ENCODE results near the gene TAF3.

TAF3 gene

DNA sequence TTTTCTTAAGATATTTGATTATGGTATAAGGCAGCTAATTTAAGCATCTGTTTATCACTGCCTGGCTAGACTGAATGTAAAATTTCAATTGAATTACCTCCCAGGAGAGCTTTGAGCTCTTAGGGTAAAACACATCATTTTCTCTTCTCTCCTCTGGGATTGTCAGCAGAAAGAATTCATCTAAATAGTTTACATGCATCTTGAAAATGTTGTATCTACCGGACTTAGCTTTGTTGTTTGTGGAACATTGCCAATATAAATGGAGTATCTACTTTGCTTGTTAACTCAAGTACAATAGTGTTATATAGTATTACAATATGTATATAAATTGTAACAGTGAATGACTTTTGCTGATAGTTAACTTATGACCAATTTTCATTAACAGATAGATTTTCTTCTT lies 73.3 kb downstream of the TAF3 start:
- no peak overlapping the region for H3K4me3 ChIP-seq (ENCODE audit: low read depth, low read length)
- TF ChIP-seq, protein P1, sequence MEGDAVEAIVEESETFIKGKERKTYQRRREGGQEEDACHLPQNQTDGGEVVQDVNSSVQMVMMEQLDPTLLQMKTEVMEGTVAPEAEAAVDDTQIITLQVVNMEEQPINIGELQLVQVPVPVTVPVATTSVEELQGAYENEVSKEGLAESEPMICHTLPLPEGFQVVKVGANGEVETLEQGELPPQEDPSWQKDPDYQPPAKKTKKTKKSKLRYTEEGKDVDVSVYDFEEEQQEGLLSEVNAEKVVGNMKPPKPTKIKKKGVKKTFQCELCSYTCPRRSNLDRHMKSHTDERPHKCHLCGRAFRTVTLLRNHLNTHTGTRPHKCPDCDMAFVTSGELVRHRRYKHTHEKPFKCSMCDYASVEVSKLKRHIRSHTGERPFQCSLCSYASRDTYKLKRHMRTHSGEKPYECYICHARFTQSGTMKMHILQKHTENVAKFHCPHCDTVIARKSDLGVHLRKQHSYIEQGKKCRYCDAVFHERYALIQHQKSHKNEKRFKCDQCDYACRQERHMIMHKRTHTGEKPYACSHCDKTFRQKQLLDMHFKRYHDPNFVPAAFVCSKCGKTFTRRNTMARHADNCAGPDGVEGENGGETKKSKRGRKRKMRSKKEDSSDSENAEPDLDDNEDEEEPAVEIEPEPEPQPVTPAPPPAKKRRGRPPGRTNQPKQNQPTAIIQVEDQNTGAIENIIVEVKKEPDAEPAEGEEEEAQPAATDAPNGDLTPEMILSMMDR (IDR thresholded peaks at IDR 0.05; ENCODE audit: low read depth, low read length) = no peak

DNA sequence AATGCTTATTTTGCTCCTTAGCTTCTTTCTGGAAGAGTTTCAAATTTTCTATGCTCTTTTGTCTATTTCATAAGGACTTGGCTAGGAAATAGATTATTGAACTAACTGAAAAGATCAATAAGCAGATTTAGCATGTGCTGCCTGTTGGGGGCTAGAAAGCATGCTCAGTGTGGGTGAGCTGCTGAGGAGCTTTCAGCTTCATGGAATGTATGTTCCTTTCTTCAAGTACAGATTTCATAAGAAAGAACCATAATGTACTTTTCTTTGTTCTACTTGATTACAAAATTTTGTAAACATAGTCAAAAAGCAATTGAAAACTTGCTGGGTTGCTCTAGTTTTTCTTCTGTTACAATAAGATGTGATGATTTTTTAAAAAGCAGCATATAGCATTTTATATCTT lies 73.8 kb downstream of the TAF3 start:
- TF ChIP-seq, protein P1 (IDR thresholded peaks at IDR 0.05; ENCODE audit: low read depth, low read length) = no peak
- no peak overlapping the region for H3K4me3 ChIP-seq (ENCODE audit: low read depth, low read length)

DNA sequence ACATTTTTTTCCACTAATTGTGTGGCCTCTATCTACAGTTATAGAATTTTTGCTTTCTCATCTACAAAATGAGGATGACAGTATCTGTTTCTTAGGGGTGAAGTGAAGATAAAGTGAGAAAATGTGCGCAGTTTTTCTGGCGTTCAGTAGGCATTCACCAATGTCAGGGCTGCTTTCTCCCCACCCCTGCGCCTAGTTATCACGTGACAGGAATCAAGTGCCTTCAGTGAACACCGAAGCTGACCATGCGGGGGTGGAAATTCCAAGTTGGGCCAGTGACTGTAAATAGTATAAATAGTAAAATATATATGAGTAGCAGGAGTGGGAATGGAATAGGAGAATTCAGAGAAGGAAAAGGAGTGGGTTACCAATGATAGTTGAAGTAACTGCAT lies 77.4 kb downstream of the TAF3 start:
- TF ChIP-seq, protein P1 (IDR thresholded peaks at IDR 0.05; ENCODE audit: low read depth, low read length) = no peak

DNA sequence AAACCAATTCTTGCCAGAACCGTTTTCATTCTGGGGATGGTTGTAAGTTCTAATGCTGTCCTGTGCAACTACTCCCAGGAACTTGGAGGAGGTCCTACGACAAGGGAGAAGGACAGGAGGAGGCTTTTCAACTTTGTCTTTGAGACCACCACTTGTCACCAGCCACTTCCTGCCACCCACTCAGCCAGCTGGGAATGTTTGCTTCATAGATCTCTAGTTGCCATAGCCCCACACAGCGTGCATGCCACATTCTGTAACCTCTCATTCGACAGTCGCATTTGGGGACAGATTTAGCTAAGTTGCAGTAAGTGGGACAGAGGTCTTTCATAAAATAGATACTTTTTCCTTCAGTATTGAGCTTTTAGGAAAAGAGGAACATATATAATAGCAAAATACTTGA lies 78.0 kb downstream of the TAF3 start:
- TF ChIP-seq, protein P1 (IDR thresholded peaks at IDR 0.05; ENCODE audit: low read depth, low read length) = no peak
- no peak overlapping the region for H3K4me3 ChIP-seq (ENCODE audit: low read depth, low read length)

More for the DNA sequence above, 77.4 kb downstream of the TAF3 start:
- no peak overlapping the region for H3K4me3 ChIP-seq (ENCODE audit: low read depth, low read length)

DNA sequence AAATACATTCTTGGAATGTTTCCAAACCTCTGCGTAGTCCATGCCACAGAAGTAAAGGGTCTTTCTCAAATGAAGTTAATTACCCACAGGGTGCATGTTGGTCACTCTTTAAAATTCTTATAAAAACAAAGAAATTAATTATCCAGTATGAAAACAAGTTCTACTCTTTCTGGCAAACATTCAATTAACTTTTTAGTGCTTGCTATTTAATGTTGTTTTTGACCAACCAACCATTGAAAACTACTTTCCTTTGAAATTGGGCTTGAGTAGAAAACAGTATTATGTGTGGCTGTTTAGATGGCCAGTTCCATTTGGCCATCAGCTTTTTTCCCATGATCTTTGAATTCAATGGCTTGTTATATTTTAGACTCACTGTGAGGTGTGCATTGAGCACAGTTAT lies 83.0 kb downstream of the TAF3 start:
- H3K4me3 ChIP-seq (ENCODE audit: low read depth, low read length) = no peak overlapping the region
- TF ChIP-seq, protein P1 (IDR thresholded peaks at IDR 0.05; ENCODE audit: low read depth, low read length) = no peak

DNA sequence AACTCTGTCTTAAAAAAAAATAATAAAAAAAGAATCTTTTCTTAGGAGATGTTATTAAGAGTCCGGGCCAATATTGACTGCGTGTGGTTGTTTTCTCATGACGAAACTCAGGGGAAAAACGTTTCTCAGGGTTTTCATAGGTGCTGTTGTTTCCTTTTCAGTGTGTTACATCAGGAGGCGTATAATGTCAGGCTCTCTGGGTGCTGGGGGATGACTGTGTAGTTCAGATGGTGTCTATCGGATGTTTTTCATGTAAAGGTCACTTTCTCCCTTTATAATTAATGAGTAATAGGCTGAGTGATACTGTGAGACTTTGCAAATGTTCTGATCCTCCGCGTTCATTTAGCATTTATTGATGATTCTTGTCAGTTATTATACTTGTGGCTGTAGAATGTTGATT lies 84.1 kb downstream of the TAF3 start:
- no peak overlapping the region for H3K4me3 ChIP-seq (ENCODE audit: low read depth, low read length)
- TF ChIP-seq, protein P1 (IDR thresholded peaks at IDR 0.05; ENCODE audit: low read depth, low read length) = no peak

DNA sequence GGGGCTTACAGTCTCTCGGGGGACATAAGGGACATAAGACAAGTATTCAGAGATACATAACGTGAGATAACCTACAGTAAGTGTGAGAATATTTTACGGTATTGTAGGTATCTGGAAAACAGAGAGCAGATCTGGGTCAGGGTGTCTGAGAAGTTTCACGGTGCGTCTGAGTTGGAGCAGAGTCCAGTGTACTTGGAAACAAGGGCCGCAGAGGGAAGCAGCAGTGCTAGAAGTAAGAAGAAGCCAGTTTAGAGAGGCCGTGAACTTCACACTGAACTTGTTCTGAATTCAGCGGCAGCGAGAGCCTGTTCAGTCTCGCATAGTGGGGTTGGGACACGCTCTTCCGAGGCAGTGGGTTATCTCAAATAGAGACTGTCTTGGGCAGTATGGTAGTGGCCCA lies 85.5 kb downstream of the TAF3 start:
- H3K4me3 ChIP-seq (ENCODE audit: low read depth, low read length) = no peak overlapping the region
- TF ChIP-seq, protein P1 (IDR thresholded peaks at IDR 0.05; ENCODE audit: low read depth, low read length) = no peak
